Measurements from ENCODE around the gene HECW1.

The HECW1 gene

DNA sequence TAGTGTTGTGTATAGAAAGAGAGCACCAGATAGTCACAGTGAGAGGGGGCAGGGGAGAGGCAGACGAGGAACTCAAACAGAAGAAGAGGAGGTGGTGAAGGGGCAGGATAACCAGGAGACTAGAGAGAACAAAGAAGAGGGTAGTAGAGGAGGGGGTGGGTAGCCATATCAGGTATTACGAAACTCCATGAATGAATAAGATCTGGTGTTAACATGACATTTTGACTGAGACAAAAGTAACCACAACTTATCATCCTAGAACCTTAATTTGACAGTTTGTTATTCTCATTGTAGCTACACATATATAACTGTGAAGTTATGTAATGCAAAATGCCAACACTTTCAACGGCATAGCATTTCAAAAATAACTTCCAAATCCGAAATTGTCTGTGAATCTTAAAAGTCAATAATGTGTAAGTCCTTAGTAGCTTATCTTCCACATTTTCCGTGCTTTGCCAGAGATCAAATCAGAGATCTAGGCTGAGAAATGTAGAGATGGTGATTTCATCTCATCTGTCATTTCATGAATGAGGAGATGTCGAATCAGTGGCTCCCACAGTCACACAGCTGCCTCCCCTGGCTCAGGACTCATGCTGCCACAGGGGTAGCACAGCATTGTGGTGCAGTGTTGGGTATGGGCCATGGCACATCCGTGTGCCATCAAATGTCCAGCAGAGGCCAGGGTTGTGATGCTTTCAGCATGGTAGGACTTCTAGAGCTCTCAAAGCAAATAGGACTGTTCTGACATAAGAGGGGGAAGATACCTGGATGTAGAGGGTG lies 202.1 kb downstream of the HECW1 start:
- TF ChIP-seq, protein P1, sequence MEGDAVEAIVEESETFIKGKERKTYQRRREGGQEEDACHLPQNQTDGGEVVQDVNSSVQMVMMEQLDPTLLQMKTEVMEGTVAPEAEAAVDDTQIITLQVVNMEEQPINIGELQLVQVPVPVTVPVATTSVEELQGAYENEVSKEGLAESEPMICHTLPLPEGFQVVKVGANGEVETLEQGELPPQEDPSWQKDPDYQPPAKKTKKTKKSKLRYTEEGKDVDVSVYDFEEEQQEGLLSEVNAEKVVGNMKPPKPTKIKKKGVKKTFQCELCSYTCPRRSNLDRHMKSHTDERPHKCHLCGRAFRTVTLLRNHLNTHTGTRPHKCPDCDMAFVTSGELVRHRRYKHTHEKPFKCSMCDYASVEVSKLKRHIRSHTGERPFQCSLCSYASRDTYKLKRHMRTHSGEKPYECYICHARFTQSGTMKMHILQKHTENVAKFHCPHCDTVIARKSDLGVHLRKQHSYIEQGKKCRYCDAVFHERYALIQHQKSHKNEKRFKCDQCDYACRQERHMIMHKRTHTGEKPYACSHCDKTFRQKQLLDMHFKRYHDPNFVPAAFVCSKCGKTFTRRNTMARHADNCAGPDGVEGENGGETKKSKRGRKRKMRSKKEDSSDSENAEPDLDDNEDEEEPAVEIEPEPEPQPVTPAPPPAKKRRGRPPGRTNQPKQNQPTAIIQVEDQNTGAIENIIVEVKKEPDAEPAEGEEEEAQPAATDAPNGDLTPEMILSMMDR (IDR thresholded peaks at IDR 0.05; ENCODE audit: low read depth, low read length, missing control alignments): no peak
- no peak overlapping the region for H3K27ac ChIP-seq
- DNase-seq: no peak
- in situ Hi-C loops (cut with HindIII; ENCODE audit: low pct_ligation_motif_present, low sequenced_read_pairs): no loop called here
- no peak overlapping the region for H3K4me3 ChIP-seq (ENCODE audit: low read depth, low read length)
- H3K36me3 ChIP-seq (replicated peaks): no peaks in the 10 kb centered on the region
- H3K27me3 ChIP-seq (replicated peaks): no peaks in the 10 kb centered on the region

DNA sequence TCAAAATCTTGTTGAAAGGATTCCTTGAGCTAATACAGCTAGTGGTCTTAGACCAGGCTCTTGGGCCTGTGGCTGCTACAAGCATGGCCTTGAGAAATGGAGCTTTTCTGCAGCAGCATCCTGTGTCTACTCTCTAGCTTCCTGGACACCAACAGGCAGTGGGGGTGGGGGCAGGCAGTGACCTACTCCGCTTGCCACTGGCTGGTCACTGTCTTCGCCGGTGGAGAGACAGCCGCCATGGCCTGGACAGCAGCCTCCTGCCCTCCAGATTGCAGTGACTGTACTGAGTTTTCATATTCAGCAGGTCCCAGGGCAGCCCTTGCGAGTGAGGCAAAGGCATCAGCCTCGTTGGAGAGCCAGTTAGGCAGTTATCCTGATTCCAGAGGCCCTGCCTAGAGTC lies 204.6 kb downstream of the HECW1 start:
- H3K4me3 ChIP-seq (ENCODE audit: low read depth, low read length): no peak overlapping the region
- H3K27me3 ChIP-seq (replicated peaks): no peaks in the 10 kb centered on the region
- no peak overlapping the region for H3K27ac ChIP-seq
- TF ChIP-seq, protein P1 (IDR thresholded peaks at IDR 0.05; ENCODE audit: low read depth, low read length, missing control alignments): no peak
- DNase-seq: no peak
- no peaks in the 10 kb centered on the region for H3K36me3 ChIP-seq (replicated peaks)
- in situ Hi-C loops (cut with HindIII; ENCODE audit: low pct_ligation_motif_present, low sequenced_read_pairs): no loop called here

DNA sequence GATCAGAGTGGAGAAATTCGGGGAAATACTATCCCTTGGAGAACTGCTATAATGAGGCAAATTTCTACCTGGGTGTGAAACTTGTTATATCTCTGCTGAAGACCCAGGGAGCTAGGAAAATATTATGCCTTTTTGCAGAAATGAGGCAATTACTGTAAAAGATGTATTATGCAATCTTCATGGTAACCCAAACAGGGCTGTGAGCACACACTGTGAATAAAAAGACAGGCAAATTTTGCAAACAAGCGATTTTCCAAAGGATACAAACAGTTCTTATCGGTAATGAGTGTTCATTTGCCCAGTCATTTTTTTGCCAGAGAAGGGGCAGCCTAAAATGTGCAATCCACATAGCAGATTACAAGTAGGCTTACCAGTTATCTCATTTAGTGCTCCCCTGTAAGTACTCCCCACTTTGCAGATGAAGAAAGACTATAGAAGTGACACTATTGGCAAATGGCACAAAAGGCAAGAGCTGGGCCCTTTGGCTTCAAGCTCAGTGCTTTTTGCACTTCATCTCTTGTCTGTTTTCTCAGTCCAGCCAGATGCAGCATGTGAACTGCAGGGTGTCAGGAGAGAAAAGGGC lies 205.8 kb downstream of the HECW1 start:
- TF ChIP-seq, protein P1 (IDR thresholded peaks at IDR 0.05; ENCODE audit: low read depth, low read length, missing control alignments): no peak
- Histone ChIP-seq H3K36me3 (replicated peaks) (no peaks in the 10 kb centered on the region), H3K27me3 (replicated peaks) (no peaks in the 10 kb centered on the region), H3K4me3 (ENCODE audit: low read depth, low read length) (no peak overlapping the region), H3K27ac (no peak overlapping the region)
- no peak for DNase-seq
- in situ Hi-C loops (cut with HindIII; ENCODE audit: low pct_ligation_motif_present, low sequenced_read_pairs): no loop called here

DNA sequence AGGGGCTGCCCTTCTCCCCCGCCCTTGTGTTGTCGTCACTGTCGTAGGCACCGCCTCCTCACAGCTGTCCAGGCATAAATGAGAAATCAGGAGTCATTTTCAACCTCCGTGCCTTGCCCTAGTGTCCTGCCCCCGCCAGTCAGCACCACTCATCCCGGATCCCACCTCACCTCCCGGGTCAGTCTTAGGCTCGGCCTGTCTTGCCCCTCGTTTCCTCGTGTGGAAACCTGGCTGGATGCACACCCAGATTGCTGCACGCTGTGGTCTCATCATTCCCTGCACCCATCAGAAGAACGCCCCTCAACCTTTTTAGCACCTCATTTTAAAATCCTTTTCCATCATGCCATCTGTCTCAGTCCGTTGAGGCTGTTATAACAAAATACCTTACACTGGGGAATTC lies 213.1 kb downstream of the HECW1 start:
- in situ Hi-C loops (cut with HindIII; ENCODE audit: low pct_ligation_motif_present, low sequenced_read_pairs): no loop called here
- Histone ChIP-seq H3K4me3 (ENCODE audit: low read depth, low read length) (no peak overlapping the region), H3K27me3 (replicated peaks) (no peaks in the 10 kb centered on the region), H3K36me3 (replicated peaks) (no peaks in the 10 kb centered on the region), H3K27ac (no peak overlapping the region)
- DNase-seq: no peak
- TF ChIP-seq, protein P1 (IDR thresholded peaks at IDR 0.05; ENCODE audit: low read depth, low read length, missing control alignments): no peak

DNA sequence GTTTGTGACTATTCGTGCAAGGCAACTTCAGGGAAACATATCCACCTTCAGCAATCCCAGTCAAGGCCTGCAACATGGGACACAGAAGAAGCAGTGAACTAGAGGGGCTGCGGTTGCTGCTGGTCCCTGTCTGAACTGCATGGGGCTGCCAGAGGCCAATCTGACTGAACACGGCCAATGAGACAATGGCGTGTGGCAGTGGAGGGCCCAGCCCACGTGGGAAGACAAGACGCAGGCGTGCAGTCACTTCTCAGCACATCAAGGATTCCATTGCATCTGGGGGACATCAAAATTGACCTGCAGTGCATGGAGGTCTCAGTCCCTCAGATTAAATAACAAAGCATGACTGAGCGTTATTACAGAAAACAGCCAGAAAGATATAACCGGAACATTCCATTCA lies 215.9 kb downstream of the HECW1 start:
- TF ChIP-seq, protein P1 (IDR thresholded peaks at IDR 0.05; ENCODE audit: low read depth, low read length, missing control alignments): no peak
- in situ Hi-C loops (cut with HindIII; ENCODE audit: low pct_ligation_motif_present, low sequenced_read_pairs): no loop called here
- H3K36me3 ChIP-seq (replicated peaks): no peaks in the 10 kb centered on the region
- no peak for DNase-seq
- no peaks in the 10 kb centered on the region for H3K27me3 ChIP-seq (replicated peaks)
- H3K4me3 ChIP-seq (ENCODE audit: low read depth, low read length): no peak overlapping the region
- H3K27ac ChIP-seq: no peak overlapping the region

Data from brain microvascular endothelial cell (primary cell).